HG03103 (cell line): Measurements from ENCODE around the gene IRX2.

Experiments used
- ATAC-seq: cut with Tn5 transposase; IDR thresholded peaks from one replicate; pipeline ENCODE4 v1.9.1; 2021; ENCODE audit warnings: low read depth; ENCODE audit not compliant: unreplicated experiment

Gene IRX2

GRCh38 chr5:2742921-2743679, 8.4 kb downstream of the IRX2 start:
- no peak for ATAC-seq

- ATAC-seq = no peak
Measured at GRCh38 chr5:2741956-2742355, 9.5 kb downstream of the IRX2 start.

- ATAC-seq = no peak
Measured at GRCh38 chr5:2740876-2741555, 10.5 kb downstream of the IRX2 start.

- no peak for ATAC-seq
Measured at GRCh38 chr5:2740051-2740875, 11.2 kb downstream of the IRX2 start.

GRCh38 chr5:2739360-2740050, 12.0 kb downstream of the IRX2 start:
- ATAC-seq = no peak

GRCh38 chr5:2738700-2739359, 12.6 kb downstream of the IRX2 start:
- no peak for ATAC-seq

- ATAC-seq = no peak
Measured at GRCh38 chr5:2738156-2738699, 13.2 kb downstream of the IRX2 start.

GRCh38 chr5:2737273-2738155, 14.0 kb downstream of the IRX2 start:
- no peak for ATAC-seq

- no peak for ATAC-seq
Measured at GRCh38 chr5:2736872-2737271, 14.6 kb downstream of the IRX2 start.

GRCh38 chr5:2735996-2736395, 15.5 kb downstream of the IRX2 start:
- ATAC-seq = no peak

- ATAC-seq = no peak
Measured at GRCh38 chr5:2732850-2733249, 18.6 kb downstream of the IRX2 start.

- no peak for ATAC-seq
Measured at GRCh38 chr5:2732004-2732403, 19.5 kb downstream of the IRX2 start.

GRCh38 chr5:2729189-2729588, 22.3 kb downstream of the IRX2 start:
- ATAC-seq = no peak

GRCh38 chr5:2727550-2727949, 23.9 kb downstream of the IRX2 start:
- no peak for ATAC-seq

GRCh38 chr5:2725980-2726765, 25.3 kb downstream of the IRX2 start:
- ATAC-seq = no peak

GRCh38 chr5:2724831-2725230, 26.6 kb downstream of the IRX2 start:
- ATAC-seq = no peak

- no peak for ATAC-seq
Measured at GRCh38 chr5:2724031-2724581, 27.4 kb downstream of the IRX2 start.

GRCh38 chr5:2722901-2723300, 28.6 kb downstream of the IRX2 start:
- ATAC-seq = no peak
